Liver (tissue), 3 donors: ENCODE measurements around the gene APP.

Experiments used
- EGR1 ChIP-seq, 2 donors: IDR thresholded peaks; 2 replicates each; pipeline ENCODE4 v1.6.1; 2016 to 2018; ENCODE audit warnings: antibody characterized with exemption in 2 of 2, low read depth in 2 of 2
- HNF4G ChIP-seq: IDR thresholded peaks from 2 replicates; pipeline ENCODE4 v1.6.1; 2016; ENCODE audit warnings: antibody characterized with exemption
- JUND ChIP-seq, 2 donors: IDR thresholded peaks; 2 replicates each; pipeline ENCODE4 v1.6.1; 2016; ENCODE audit warnings: antibody characterized with exemption in 2 of 2
- RXRA ChIP-seq, 2 donors: IDR thresholded peaks; 2 replicates each; pipeline ENCODE4 v1.6.1; 2017 to 2018; ENCODE audit warnings: antibody characterized with exemption in 2 of 2, mild to moderate bottlenecking in 1 of 2
- YY1 ChIP-seq: IDR thresholded peaks from 2 replicates; pipeline ENCODE4 v1.6.1; 2016; ENCODE audit warnings: antibody characterized with exemption, mild to moderate bottlenecking
- TF ChIP-seq, protein P1 (sequence below): fragments of 150-350 bp; IDR thresholded peaks from 2 replicates; pipeline ENCODE4 v1.5.1; 2017; ENCODE audit warnings: improper control_type of control experiment, low read depth, low read length; ENCODE audit not compliant: missing input control
- TF ChIP-seq, protein P2 (sequence below): IDR thresholded peaks from 2 replicates; pipeline ENCODE4 v1.6.1; 2016; ENCODE audit warnings: antibody characterized with exemption
- donor health status: healthy.
- donor health status: healthy.

DNA sequence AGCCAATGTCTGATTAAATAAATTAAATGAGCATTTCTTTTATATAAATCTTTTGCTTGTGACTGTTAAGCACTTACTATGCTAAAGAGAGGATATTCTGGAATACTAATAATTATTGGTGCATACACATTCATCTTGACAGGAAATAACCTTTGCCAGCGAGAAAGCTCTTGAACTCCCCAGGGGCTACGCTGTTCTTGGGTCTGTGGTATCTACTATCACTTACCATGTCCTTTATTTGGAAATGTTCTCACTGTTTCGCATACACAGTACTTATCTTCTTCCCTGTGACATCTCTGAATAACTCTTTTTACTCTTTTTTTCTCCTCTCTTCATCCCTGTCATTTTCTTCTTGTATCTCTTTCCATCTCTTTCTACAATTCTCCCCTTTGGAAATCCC lies 257.1 kb downstream of the APP start:
- TF ChIP-seq, protein P1, sequence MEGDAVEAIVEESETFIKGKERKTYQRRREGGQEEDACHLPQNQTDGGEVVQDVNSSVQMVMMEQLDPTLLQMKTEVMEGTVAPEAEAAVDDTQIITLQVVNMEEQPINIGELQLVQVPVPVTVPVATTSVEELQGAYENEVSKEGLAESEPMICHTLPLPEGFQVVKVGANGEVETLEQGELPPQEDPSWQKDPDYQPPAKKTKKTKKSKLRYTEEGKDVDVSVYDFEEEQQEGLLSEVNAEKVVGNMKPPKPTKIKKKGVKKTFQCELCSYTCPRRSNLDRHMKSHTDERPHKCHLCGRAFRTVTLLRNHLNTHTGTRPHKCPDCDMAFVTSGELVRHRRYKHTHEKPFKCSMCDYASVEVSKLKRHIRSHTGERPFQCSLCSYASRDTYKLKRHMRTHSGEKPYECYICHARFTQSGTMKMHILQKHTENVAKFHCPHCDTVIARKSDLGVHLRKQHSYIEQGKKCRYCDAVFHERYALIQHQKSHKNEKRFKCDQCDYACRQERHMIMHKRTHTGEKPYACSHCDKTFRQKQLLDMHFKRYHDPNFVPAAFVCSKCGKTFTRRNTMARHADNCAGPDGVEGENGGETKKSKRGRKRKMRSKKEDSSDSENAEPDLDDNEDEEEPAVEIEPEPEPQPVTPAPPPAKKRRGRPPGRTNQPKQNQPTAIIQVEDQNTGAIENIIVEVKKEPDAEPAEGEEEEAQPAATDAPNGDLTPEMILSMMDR, result no peak
- TF ChIP-seq EGR1 (IDR thresholded peaks at IDR 0.05; ENCODE audit: low read depth in 2 of 2) (no peak), RXRA (IDR thresholded peaks at IDR 0.05) (no peak), HNF4G (no peak), JUND (IDR thresholded peaks at IDR 0.05) (no peak), YY1 (no peak)
- TF ChIP-seq, protein P2, sequence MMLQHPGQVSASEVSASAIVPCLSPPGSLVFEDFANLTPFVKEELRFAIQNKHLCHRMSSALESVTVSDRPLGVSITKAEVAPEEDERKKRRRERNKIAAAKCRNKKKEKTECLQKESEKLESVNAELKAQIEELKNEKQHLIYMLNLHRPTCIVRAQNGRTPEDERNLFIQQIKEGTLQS, result no peak
